Retina (tissue), 1 donor: ENCODE results near the gene HLA-DMA.

Source experiments
- DNase-seq: peaks from one replicate; pipeline ENCODE4 v3.0.0-alpha.2; 2016

The HLA-DMA gene

GRCh38 chr6:32974541-32975308 lies 21.8 kb upstream of the HLA-DMA start:
- no peak for DNase-seq

DNA sequence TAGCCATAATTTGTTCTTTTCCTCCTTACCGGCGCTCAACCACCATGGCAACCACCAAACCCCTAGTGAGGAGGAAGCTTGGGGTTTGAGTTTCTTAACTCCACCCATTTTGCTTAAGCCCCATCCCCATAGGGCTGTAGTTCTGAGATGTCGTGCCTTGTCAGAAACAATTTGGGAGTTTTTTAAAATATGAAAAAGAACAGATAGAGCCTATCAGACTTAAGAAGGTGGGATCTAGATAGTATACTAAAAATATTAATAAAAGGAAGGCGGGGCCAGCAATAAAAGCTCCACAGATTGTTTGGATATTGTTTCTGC lies 21.1 kb upstream of the HLA-DMA start:
- DNase-seq, result no peak

DNA sequence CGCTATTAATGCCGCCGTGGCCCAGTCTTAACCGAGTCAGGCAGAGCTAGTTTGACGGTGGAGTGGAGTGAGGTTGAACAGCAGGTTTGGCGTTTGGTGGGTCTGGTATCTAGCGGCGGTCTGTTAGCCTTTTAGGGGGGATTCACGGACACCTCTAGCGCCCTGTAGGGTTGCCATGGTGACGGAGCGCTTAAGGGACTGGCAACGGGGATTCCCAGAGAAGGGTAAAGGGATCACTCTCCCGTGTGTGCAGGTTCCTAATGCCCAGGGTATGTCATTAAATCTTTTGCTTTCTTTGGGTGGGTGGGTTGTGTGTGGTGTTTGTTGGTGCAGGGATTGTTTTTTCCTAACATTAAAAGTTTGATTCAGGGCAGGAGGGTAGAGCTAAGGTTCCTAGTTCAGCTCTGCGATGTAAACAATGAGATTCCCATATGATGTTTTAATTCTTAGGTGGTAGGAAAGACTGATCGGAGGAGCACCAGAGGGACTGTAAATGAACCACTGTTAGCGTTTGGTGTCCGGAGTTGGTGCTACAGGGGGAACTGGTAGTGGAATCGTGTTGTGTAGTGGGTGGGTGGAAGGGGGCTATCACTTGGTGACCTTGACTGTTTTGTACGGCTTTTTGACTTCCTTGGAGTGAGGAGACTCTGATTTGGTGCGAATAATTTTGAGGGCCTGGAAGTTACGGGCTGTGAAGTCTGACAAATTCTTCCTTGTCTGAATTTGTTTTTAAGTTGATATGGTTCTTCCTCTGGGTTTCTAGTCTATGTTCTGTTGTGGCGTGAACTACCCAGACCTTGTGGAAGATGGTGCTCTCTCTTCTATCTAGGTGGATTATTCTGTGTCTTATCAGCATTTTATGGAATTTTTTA lies 20.5 kb upstream of the HLA-DMA start:
- peak; percentile 78 for DNase-seq

- peak; percentile 92 for DNase-seq
These were observed 19.7 kb upstream of the HLA-DMA start for GRCh38 chr6:32972353-32973143.

DNA sequence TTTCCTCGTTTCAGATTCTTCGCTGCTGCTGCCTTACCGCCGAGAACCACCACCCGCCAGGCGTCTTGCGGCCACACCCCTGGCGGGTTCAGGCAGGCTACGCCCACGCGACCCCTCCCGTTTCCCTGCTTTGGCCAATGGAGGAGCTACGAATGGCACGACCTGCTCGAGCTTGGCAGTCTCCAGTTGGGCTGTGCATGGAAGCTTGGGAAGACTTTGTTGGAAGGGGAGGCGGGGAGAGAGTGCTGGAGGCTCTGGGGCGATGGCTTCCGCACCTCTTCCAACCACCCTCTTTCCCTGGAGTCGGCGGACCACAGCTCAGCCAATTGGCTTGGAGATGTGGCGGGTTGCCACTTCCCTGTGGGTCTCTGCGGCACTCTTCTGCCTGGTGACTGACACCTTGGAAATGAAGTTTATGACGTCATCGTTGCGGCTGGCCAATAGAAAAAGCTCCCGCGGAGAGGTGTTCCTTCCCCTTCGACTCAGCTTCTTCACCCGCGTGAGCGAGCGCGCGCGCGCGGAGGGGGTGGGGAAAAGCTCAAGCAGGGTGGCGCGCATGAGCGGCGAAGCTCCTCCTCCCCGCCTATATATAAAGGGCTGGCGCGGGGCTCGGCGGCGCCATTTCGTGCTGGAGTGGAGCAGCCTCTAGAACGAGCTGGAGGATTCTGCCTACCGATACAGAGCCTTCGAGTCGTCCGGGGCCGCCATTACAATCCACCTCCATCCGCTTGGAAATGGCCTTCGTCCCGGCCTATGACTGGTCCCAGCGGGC lies 18.9 kb upstream of the HLA-DMA start:
- DNase-seq, result peak; percentile 100

- DNase-seq, result no peak
These were observed 18.3 kb upstream of the HLA-DMA start for GRCh38 chr6:32971242-32971580.

DNA sequence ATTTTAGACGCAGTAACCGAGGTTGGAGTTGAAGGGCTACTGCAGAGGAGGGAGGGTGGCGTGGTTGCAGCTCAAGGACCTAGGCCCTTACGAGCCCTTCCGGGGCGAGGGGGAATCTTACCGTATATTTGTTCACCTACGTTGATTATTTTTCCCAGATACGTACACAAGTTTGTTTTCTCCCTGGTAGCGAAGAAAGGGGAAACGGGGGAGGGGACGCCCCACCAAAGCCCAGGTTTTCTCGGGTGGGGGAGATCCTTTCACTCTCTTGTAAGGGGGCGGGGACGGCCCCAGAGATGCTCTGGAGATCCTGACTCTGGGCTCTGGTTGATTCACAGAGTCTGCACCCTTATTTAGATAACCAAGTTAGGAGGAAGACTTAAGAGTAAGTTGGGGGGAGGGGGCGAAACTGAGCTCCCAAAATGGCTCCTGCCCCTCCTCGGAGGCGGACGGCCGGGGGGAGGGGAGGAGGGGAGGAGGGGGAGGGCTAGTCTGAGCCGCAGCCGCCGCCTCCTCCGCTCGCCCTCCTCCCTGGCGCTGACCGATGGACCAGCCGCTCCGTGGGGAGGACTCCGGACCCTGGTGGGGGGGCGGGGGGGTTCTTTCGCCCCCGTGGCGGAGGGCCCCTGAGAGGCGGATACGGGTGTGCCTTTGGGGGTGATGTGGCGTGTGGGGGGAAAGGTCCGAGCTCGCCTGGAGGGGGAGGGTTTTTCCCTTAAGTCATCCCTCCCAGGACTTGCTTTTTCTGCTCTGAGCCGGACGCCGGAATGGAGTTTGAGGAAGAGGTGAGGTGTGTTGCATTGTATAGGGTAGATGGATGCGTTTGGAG lies 17.7 kb upstream of the HLA-DMA start:
- peak; percentile 90 for DNase-seq

GRCh38 chr6:32969685-32970412 lies 17.0 kb upstream of the HLA-DMA start:
- peak; percentile 90 for DNase-seq

- DNase-seq, result peak; percentile 87
These were observed 16.2 kb upstream of the HLA-DMA start for GRCh38 chr6:32968867-32969684.

GRCh38 chr6:32968093-32968866 lies 15.4 kb upstream of the HLA-DMA start, which contains the start of gene BRD2:
TSS of gene BRD2 (plus strand) at chr6:32968594. CDS start at chr6:32972899, 4,305 bp downstream.
- peak; percentile 98 for DNase-seq

DNA sequence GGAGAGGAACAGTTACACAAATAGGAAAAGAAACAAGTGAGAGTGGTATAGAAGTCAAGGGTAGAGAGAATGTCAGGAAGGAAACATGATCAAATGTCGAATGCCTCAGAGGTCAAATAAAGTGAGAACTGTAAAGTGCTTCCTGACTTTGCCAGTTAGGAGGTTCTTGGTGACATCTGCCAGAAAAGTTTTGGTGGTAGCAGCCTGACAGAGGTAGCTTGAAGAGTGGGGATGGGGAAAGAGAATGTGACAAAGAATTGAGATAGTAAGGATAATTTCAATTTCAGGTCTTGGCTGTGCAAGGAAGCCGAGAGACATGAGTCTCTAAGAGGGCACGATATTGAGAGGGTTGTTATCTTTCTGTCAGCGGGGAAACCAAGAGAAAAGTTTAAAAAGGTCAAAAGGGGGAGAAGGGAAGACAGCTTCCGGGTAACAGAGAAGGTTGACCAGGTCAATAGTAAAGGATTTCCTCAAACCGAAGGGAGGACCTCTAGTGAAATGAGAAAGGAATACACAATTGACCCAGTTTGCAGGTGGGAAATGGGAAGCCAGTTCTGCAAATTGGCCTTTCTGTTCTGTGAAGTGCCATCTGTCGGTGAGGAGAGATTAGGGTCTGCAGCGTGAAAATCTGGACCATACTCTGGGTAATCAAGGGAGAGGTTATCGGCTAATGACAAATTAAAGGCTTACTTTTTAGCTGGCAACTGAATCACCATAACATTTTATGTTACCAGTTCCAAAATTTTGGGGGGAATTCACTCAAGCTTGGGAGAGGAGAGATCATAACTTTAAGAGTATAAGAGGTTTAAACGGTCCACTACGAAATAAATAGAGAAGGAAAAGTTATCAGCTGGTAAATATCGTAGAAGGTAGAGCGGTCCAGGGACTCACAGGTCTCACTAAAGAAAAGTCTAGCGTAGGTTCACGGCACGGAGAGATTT lies 14.5 kb upstream of the HLA-DMA start:
- peak; percentile 72 for DNase-seq

DNA sequence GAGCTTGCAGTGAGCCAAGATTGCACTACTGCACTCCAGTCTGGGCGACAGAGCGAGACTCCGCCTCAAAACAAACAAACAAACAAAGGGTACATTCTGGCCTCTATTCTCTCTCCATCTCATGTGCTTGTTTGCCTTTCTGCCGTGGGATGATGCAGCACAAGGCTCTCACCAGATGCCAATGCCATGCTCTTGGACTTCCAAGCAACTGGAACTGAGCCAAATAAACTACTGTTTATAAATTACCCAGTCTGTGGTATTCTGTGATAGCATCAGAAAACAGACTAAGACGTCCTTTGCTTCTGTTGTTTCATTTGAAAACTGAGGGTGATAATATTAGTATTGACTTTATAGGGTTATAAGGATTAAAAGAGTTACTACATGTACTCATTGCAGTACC lies 11.9 kb upstream of the HLA-DMA start:
- no peak for DNase-seq

DNA sequence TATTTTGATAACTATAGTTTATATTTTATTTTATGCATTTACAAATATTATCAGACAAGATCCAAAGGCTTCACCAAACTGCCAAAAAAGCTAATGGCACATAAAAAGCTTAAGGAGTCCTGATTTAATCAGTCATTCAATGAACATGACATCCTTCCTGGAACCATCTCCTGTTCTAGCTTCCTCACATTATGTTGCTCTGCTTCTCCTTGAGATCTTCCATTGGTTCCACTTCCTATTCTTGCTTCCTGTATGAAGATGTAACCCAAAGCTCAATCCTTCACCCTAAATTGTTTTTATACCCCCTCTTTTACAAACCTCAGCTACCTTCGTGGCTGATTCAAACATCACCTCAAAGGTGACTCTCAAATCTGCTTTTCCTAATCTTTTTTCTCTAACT lies 11.0 kb upstream of the HLA-DMA start:
- no peak for DNase-seq

GRCh38 chr6:32962213-32962826 lies 9.4 kb upstream of the HLA-DMA start:
- no peak for DNase-seq

DNA sequence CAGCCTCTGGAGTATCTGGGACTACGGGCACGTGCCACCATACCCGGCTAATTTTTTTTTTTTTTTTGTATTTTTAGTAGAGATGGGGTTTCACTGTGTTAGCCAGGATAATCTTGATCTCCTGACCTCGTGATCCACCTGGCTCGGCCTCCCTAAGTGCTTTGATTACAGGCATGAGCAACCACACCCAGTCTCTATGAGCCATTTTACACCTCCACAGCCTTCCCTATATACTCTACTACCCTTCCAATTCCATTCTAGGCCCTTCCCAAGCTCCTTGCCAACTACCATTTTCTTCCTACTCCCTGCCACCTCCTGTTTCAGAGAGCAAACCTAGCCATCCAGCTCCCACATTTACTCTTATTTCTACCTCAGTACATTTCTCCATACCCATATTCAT lies 7.7 kb upstream of the HLA-DMA start:
- DNase-seq, result no peak

GRCh38 chr6:32956176-32956575 lies 3.3 kb upstream of the HLA-DMA start:
- no peak for DNase-seq

DNA sequence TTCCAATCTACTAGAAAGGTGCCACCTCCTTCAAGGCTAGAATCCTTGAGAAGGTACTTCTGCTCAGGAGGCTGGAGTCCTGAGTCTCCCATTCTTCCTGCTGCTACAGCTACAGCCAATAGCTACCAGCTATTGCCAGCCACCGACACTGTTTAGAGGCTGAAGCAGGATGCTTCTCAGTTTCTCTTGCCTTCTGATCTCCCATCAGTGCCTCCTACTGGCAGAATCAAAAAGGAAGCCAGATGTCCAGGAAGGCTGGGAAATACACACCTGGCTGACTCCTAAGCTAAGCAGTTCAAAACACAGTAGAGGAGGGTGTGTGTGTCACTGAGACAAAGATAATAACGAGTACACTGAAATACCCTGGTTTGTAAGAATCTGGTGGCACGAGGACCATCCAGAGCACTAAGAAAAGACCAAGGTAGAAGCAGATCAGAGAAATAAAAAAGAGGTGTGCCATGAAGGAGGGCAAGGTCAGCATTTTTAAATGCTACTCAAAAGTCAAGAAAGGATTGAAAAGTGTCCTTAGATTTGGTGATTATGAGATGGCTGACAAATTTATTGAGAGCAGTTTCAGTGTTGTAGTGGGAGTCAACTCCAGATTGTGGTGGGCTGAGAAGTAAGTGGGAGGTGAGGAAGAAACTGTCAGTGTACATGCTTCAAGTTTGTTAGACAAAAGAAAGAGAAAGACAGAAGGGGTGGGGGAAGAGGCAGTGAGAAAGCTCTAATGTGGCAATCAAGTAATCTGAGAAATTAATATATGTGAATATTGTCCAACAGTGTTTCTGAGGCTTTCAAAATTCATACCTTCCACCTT lies 2.3 kb upstream of the HLA-DMA start:
- no peak for DNase-seq
